Measurements from ENCODE around the gene SF3A1. TPM values are rescaled to one million over a fixed set of nuclear protein-coding genes. Genes with fewer than 3 reads are reported as not detected.

The SF3A1 gene
- total RNA-seq, 2 donors from 2014 or later = 94.3 to 105 TPM

DNA sequence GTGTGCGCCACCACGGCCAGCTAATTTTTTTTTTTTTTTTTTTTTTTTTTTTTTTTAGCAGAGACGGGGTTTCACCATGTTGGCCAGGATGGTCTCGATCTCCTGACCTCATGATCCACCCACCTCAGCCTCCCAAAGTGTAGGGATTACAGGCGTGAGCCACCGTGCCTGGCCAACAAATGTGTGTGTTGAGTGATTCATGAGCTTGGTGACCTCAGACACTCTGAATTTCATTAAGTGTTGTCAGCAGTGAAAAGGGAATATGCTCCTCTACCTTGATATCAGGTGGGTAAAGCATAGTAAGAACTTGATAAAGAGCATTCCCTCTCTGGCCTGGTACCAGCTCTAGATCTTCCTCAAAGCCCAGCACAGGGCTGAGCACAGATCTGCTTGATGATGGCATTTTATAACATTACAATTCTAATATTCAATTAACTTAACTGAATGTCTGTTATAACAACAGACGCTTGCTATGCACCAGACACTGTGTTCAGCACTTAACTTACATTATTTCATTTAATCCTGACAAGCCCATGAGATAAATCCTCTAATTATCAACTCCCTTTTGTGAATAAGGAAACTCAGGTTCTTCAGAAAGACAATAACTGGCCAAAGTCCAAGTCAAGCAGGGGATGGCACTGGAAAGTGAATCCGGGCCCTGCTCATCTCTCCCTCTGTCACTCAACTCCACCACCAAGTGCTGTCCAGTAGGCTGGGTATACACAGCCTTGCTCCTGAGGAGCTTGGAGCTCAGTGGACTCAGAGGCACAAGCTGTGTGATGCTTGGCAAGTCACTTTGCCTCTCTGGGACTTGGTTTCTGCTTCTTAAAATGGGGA, 42.9 kb downstream of the SF3A1 start:
- DNase-seq (no peak), ATAC-seq (no peak)
- intact Hi-C loops (cut with DNase I) = no loop called here

DNA sequence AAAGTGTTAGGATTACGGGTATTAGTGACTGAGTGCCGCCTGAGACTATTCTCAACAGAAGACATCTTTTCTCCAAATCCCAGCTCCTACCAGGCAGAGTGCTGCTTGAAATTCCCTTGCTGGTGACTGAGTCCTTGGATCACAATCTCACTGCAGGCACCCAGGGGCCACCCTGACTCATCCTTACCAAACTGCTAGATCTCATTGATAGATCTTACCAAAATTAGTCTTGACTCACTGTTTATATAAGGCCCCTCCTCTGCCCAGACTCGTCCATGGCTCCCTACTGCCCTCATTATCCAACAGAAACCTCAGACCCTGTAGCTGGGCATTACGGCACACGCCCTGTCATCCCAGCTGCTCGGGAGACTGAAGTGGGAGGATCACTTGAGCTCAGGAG, 44.6 kb downstream of the SF3A1 start:
- intact Hi-C loops (cut with DNase I) = no loop called here
- ATAC-seq (no peak), DNase-seq (no peak)

DNA sequence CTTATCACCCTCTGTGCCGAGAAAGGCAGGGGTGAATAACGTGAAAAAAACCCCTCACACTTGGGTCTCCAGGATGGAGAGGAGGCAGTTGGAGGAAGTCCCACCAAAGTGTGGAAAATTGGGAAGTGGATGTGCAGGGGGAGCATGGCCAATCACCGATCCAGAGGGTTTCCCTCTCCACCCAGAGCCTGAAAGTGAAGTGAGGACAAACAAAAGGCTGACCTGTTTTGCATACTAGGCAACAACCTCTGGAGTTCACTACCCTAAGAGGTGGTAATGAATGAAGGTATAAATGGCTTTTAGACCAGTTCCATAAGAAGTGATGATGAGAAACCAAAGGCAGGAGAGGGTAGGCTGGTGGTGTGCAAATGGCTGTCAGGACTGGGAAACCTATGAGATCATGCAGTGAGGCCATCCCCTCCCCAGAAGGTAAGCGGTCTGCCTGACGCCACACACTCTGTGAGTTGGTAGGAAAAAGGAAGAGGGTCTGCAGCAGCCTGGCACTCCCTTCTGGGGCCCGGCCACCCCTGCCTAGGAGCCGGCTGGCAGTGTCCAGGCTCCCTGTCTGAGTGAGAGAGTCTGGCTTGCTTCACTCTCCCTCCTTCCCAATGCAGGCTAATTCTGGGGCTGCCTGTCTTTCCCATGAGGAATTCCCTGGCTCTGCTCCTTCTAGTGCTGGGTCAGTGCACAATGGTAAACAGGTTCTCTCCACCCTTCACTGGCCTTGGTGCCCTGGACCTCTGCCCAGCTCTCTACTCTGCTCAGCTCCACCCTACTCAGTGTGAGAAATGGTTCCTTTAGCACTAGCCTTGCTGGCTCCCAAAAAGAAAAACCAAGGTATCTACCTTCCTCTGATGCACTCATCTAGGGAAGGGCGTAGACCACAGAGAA, 45.6 kb downstream of the SF3A1 start:
- DNase-seq = peak; percentile 81
- peak; percentile 86 to 93 for ATAC-seq
- intact Hi-C loops (cut with DNase I) = no loop called here

DNA sequence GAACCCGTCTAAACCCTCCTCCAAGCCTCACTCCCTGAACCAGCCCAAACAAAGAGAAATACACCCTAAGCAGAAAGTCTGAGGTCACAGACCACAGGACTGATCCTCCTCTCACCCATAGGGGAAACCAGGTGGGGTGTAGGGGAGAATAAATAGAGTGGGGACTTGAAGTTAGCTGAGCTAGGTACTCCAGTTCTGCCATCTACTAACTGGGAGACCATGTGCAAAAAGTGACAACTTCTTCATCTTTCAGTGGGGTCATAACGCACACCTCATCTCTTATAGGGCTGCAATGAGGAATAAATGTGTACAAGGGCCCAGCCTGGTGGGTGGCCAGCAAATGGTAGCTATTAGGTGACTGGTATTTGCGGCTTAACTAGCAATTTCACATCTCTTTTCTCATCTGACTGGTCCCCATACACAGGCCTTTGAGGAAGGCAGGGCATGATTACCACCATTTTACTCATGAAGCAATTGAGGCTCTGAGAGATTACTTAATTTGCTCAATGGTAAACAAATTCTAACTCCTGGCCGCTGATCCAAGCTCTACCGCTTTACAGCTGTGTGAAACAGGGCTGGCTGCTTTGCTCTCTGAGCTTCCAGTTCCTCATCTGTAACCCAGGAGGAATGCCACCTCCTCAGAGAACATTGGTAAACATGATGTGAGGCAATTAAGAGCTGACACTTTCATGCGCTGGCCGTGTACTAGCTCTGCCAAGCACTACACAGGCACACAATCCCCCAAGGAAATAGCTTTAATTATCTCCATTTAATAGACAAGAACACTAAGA, 46.5 kb downstream of the SF3A1 start:
- ATAC-seq (peak; percentile 36 to 37), DNase-seq (peak; percentile 43)
- intact Hi-C loops (cut with DNase I) = no loop called here

DNA sequence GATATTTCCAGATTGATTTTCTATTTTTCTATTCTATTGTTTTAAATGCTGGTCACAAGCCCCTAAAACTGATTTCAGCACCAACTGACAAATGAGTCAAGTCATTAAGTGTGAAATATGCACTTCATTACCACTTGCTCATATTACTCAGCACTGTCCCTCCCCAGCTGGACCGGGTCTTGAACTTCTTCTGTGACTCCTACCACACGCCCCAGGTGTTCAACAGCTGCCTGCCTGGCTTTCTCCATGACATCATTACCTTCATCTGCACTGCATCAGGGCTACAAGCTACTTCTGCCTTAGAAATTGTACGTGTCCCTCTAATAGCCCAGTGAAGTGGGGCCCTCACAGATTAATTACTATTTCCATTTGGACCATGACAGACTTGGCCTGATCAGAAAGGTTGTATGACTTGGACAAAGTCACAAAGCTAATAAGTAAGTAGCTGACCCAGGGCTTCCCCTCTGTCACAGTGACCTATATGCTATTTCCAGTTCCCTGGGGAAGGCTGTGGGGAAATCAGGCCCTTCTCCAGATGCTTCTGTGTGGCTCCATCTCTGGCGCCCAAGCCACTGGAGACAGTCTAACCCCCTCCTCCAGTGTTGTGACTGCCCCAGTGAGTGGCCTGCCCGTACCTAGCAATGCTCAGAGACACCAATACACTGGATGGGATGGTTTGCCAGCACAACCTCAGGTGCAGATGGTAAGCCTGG, 48.0 kb downstream of the SF3A1 start:
- DNase-seq = no peak
- intact Hi-C loops (cut with DNase I) = no loop called here
- ATAC-seq = no peak

DNA sequence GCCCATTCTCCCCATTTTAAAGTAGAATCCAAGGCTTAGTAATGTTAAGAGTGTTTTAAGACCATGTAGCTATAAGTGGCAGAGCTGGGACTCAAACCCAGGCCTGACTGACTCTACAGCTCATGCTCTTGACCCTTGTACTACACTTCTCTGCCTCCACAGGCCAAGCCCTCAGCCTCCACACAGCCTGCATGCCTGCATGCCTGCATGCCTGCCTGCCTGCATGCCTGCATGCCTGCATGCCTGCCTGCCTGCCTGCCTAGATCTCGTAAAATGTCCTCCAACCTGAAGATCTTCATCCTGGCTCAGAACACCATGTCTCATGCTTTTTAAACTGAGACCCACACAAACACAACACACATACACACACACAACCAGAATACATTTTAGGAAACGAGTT, 48.6 kb downstream of the SF3A1 start:
- no peak for DNase-seq
- ATAC-seq = no peak

DNA sequence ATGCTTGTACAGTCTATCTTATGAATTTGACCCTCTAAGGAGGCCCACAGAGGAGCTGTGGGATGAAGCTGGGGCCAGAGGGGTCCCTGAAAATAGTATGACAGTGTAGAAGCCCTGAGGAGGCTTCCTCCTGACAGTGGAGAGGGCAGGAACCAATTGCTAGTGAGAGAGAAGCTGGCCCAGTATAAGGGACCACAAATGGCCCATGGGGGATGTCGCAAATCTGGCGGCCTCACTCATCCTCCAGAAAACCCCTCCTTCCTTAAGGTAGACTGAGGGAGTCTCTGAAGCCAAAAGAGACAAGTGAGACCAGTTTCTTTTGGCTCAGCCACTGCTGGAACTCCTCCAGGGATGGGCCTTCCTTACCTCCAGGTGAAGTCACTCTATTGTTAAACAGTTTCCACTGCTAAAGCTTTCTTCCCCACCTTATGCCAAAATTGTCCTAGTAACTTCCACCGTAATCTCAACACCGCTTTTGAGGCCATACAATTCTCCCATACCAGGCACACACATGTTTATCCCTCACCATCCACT, 49.6 kb downstream of the SF3A1 start:
- intact Hi-C loops (cut with DNase I) = no loop called here
- ATAC-seq (no peak), DNase-seq (no peak)

More for the DNA sequence above, 48.6 kb downstream of the SF3A1 start:
- intact Hi-C loops (cut with DNase I) = no loop called here

DNA sequence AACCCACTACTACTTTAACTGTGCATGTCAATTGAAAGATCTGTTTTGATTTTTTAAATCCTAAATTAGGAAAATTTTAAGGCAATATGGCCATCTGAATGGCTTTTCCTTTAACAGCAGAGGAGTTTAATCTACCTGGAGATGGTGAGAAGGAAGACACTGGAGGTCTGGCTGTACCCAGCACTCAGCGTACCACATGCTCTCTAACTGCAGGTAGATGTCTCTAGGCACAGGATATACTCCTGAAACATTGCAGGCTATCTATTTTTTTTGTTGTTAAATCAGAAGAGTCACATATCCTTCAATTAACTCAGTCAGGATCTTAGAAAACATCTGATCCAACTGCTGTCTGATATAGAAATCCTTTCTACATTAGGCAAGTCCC, 50.1 kb downstream of the SF3A1 start:
- DNase-seq (no peak), ATAC-seq (no peak)
- intact Hi-C loops (cut with DNase I) = no loop called here

DNA sequence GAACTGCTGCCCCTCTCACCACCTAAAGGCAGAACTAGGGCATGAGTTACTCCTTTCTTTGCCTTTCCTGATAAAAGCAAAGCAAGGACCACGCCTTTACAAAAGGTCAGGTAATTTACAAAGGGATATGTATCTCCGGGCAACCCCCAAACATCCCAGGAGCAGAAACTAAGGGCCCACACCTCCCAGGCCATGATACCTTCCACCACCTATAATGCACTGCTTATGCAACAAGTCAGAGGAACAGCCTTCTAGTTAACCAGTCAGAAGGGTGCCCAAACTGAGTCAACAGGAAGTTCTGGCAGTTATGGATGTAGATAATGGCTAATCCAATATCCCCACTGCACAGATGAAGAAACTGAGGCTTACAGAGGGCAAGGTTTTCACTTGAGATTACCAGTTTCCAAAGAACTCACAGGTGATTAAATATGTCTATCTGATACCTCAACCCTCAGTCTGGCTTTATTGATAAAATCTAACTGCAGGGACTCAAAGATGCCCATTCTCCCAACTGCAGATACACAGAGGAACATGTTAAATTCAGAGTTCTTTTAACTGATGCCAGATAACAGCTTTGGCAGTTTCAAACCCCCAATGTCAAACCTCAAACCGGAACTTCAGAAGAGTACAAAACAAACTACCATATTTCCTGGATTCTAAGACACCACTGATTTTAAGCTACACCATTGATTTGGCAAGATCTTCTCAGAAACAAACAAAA, 50.6 kb downstream of the SF3A1 start:
- intact Hi-C loops (cut with DNase I) = no loop called here
- DNase-seq (no peak), ATAC-seq (no peak)

DNA sequence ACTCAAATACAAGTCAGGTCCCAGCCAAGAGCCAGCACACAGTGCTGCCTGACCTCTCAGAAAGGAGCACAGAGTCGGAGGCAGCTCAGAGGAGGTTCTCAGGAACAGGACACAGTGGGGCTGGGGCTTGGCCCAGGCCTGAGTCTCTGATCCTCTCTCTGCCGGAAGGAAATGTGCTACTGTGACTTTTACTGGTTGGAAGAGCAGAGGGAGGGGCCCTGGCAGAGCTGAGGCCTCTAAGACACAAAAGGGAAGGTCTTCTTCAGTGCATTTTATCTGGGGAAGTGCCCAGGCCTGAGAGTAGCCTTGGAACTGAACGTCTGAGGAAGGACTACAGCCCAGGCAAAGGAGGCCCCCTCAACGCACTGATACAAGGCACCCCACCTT, 51.2 kb downstream of the SF3A1 start:
- peak; percentile 67 to 77 for ATAC-seq
- peak; percentile 81 for DNase-seq
- intact Hi-C loops (cut with DNase I) = no loop called here

DNA sequence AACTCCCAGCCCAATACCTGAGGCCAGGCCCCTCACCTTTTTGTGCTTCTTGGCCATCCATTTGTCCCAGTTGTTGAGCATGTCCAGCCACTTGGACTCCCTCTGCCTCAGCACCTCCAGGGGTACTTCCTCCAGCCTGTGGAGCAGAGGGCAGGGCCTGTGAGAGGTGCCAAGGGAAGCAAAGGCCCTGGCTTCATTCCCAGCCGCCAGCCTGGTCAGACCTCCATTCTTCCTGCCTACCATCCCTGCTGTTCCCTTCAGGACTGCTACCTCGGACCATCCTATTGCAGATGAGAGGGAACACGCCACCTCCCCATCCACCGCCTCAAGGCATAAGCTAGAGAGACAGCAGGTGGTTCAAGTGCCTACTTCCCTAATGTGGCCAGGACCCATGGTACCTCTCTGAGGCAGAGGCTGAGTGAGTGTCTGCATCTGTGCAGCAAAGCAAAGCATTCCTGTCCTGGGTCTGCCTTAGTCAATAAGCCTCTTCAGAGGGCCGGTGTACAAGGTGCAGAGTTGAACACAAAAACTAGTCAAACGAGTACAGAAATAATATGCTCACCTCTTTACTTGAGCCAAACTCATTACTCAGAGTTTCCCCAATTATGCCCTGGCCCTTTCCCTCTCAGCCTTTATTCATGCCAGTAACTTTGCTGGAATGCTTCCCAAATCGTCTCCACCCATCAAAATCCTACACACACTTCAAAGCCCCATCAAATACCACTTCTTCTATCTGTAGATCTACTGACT, 52.0 kb downstream of the SF3A1 start:
- intact Hi-C loops (cut with DNase I) = no loop called here
- ATAC-seq (peak; percentile 21 to 28), DNase-seq (peak; percentile 61)

DNA sequence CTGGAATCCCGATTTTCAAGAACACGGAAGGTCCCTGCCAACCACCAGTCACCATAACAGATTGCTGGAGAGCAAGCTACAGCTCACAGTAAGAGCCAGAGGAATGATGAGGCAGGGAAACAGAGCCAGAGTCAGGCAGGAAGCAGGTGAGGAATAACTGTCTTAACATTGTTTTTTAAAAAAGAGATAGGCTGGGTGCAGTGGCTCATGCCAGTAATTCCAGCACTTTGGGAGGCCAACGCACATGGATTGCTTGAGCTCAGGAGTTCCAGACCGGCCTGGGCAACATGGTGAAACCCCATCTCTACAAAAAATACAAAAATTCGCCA, 53.9 kb downstream of the SF3A1 start:
- intact Hi-C loops (cut with DNase I) = no loop called here
- ATAC-seq = no peak

DNA sequence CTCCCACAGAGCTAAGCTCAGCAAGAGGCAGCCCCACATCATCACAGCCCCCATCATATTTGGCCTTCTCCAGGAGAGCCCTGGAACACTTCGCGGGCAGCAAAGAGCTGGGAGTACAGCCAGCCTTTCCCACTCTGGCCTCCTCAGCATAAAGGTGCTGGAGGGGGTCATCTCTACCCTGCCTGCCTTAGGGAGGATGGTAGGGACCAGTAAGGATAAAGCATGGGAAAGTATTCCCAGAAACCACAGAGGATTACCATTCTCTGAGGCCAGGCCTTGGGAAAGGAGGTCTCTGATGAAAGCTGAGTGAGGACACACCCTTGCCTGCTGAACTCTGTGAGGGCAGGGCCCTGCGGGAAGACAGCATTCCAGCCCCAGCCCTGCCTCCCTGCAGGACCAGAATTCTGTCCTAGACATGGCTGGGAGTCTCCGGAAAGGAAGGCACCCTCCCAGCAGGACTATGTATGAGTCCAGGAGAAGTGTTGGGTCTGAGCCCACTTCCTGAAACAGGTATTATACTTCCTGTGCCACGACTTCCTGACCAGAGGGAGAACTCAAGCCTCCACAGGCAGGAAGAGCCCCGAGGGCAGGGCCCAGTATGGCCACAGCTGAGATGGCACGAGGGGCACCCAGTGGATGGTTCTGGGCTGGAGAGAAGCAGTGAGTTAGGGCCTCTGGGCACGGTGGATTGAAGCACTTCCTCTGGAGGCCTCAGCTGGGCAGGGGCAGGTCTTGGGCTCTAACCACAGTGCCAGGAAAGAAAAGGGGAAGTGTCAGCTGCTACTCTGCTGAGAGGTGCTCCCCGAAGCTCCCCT, 54.5 kb downstream of the SF3A1 start:
- intact Hi-C loops (cut with DNase I) = no loop called here

More for the DNA sequence above, 53.9 kb downstream of the SF3A1 start:
- no peak for DNase-seq

DNA sequence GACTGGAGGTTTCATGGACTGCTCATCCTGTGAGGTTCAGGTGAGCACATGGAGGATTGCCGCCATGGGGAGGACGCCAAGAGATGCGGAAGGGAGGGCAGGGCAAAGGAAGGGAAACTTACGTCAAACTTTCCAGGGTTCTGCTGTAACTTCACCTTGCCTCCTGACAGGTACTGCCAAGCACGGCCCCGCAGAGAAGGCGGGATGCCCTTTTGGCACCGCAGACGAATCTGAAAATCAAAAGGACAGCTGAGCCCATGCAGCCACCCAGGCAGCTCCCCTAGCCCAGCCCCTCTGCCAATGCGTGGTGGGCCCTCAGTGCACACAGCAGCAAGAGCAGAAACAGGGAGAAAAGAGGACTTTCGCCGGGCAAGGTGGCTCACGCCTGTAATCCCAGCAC, 57.4 kb downstream of the SF3A1 start:
- intact Hi-C loops (cut with DNase I) = no loop called here
- ATAC-seq = no peak
- DNase-seq = no peak

More for the DNA sequence above, 54.5 kb downstream of the SF3A1 start:
- DNase-seq (peak; percentile 54), ATAC-seq (peak; percentile 36 to 41)

DNA sequence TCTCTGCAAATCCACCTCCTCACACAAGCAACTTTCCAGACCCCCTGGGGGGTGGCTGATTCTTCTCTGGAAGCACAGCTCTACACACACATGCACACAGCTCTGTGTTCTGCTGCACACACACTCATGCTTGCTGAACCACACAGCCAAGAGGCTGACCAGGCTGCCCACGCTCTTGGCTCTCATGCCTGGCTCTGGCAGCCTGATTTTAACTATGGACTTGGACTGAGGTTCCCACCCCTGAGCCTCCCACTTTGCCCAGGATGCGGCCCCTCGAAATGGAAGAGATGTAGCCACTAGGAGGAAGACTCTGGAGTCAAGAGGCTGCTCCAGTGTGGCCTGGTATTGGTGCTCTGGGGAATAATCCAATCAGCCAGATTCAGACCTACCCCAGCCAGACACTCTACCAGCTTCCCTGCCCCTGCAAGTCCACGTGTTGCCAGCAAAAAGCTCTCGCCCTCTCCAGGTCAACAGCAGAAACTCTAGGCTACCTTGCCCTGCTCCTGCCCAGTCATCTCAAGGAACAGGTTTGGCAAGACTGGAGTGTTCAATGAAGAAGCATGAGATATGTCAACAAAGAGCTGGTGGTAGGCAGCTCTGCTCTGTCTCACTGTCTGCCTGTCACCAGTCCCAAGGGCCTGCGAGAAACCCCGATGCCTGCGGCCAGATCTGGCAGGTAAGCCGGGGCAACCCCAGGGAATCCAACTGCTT, 58.5 kb downstream of the SF3A1 start:
- ATAC-seq = no peak
- intact Hi-C loops (cut with DNase I) = no loop called here
- no peak for DNase-seq
